A549 (cell line): Measurements from ENCODE around the gene SLC39A11.

Experiments used
- CBX8 ChIP-seq: fragments of 200-600 bp; sonication (generic); IDR thresholded peaks from 2 replicates; pipeline ENCODE4 v1.6.1; 2016
- RCOR1 ChIP-seq: fragments of 150-350 bp; IDR thresholded peaks from 2 replicates; pipeline ENCODE4 v1.6.1; 2014; ENCODE audit warnings: antibody characterized with exemption, low read length, low read depth
- TFCP2L1 ChIP-seq: fragments of 250-450 bp; sonication (Bioruptor Pico); IDR thresholded peaks from 2 replicates; pipeline ENCODE4 v1.5.0; 2021; ENCODE audit warnings: mild to moderate bottlenecking
- TF ChIP-seq, protein P1 (sequence below): fragments of >200 bp; sonication (Bioruptor Twin); formaldehyde crosslinking; IDR thresholded peaks from 3 replicates; pipeline ENCODE4 v1.5.1; 2016

DNA sequence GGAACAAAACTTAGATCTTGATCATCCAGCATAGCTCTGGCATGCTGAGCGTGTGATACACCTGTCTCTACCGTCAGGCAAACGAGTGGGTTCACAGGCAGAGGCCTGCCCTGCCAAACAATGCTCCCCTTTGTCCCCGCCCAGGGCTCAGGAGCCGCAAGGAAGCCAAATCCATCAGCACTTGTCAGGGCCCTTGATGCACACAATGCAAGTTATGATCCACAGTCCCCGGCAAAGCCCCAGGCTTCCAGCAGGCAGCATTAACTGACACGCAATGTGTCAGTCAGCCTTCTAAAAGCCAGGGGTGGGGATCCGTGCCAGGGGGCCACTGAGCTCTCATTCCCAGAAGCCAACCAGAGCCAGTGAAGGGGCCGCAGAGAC is 460.9 kb downstream of the SLC39A11 start:
- TF ChIP-seq, protein P1, sequence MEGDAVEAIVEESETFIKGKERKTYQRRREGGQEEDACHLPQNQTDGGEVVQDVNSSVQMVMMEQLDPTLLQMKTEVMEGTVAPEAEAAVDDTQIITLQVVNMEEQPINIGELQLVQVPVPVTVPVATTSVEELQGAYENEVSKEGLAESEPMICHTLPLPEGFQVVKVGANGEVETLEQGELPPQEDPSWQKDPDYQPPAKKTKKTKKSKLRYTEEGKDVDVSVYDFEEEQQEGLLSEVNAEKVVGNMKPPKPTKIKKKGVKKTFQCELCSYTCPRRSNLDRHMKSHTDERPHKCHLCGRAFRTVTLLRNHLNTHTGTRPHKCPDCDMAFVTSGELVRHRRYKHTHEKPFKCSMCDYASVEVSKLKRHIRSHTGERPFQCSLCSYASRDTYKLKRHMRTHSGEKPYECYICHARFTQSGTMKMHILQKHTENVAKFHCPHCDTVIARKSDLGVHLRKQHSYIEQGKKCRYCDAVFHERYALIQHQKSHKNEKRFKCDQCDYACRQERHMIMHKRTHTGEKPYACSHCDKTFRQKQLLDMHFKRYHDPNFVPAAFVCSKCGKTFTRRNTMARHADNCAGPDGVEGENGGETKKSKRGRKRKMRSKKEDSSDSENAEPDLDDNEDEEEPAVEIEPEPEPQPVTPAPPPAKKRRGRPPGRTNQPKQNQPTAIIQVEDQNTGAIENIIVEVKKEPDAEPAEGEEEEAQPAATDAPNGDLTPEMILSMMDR: no peak
- TF ChIP-seq CBX8: no peak
- TF ChIP-seq RCOR1: no peak
- no peak for TF ChIP-seq TFCP2L1 (CRISPR knock-in tag)
